Forelimb muscle (tissue), 1 donor: ENCODE results near the gene ADSL. TPM values are rescaled to one million over a fixed set of nuclear protein-coding genes. Genes with fewer than 3 reads are reported as not detected.

Experiments used
- DNase-seq: peaks from one replicate; pipeline ENCODE4 v3.0.0-alpha.2; 2013; ENCODE audit warnings: low read depth
- polyA plus RNA-seq: library from polyadenylated mRNA; unstranded; fragments of 120-200 nt; gene quantifications from one replicate; pipeline ENCODE4 v1.2.1, GENCODE V29; 2013; ENCODE audit not compliant: insufficient read length

ADSL gene
- polyA plus RNA-seq, 1 donor: 219 TPM

- no peak for DNase-seq
Observed at GRCh38 chr22:40417041-40417440, 70.7 kb downstream of the ADSL start.

GRCh38 chr22:40417881-40418280, 71.6 kb downstream of the ADSL start:
- DNase-seq: no peak

- DNase-seq: no peak
Observed at GRCh38 chr22:40418366-40419201, 72.3 kb downstream of the ADSL start.

- no peak for DNase-seq
Observed at GRCh38 chr22:40419718-40420117, 73.4 kb downstream of the ADSL start.

- no peak for DNase-seq
Observed at GRCh38 chr22:40420341-40421081, 74.2 kb downstream of the ADSL start.

- no peak for DNase-seq
Observed at GRCh38 chr22:40421082-40421350, 74.7 kb downstream of the ADSL start.

GRCh38 chr22:40421941-40422340, 75.6 kb downstream of the ADSL start:
- DNase-seq: no peak

GRCh38 chr22:40422558-40423309, 76.4 kb downstream of the ADSL start:
- no peak for DNase-seq

GRCh38 chr22:40423310-40423688, 77.0 kb downstream of the ADSL start:
- DNase-seq: no peak

- no peak for DNase-seq
Observed at GRCh38 chr22:40423882-40424640, 77.8 kb downstream of the ADSL start.

- DNase-seq: no peak
Observed at GRCh38 chr22:40425082-40425481, 78.8 kb downstream of the ADSL start.

GRCh38 chr22:40426594-40427333, 80.5 kb downstream of the ADSL start:
- DNase-seq: no peak

- no peak for DNase-seq
Observed at GRCh38 chr22:40428796-40429195, 82.5 kb downstream of the ADSL start.

- DNase-seq: no peak
Observed at GRCh38 chr22:40429481-40429880, 83.2 kb downstream of the ADSL start.

GRCh38 chr22:40430991-40431390, 84.7 kb downstream of the ADSL start:
- DNase-seq: no peak

- DNase-seq: no peak
Observed at GRCh38 chr22:40432157-40432556, 85.9 kb downstream of the ADSL start.

GRCh38 chr22:40432625-40433024, 86.3 kb downstream of the ADSL start:
- DNase-seq: no peak

- DNase-seq: no peak
Observed at GRCh38 chr22:40433416-40434090, 87.3 kb downstream of the ADSL start.

- DNase-seq: no peak
Observed at GRCh38 chr22:40434106-40434505, 87.8 kb downstream of the ADSL start.

GRCh38 chr22:40434745-40435144, 88.4 kb downstream of the ADSL start:
- no peak for DNase-seq
